Caki2 (cell line): ENCODE measurements around the gene HLA-DMB. TPM values are rescaled to one million over a fixed set of nuclear protein-coding genes. Genes with fewer than 3 reads are reported as not detected.

Experiments used
- DNase-seq: peaks from one replicate; pipeline ENCODE4 v3.0.0-alpha.2; 2015; ENCODE audit warnings: low read depth
- in situ Hi-C: cut with HindIII; loops from 2 replicates; pipeline ENCODE4 v1.10.0; 2016; ENCODE audit warnings: low sequenced_read_pairs, low pct_unique_long_range_greater_than_20kb, mixed read lengths
- total RNA-seq: library from RNA; depleted of rRNA; stranded (reverse); fragments of >200 nt; shearing (Covaris generic); gene quantifications from 2 replicates; pipeline ENCODE4 v1.2.3, GENCODE V29; 2014; ENCODE audit warnings: low replicate concordance

Gene HLA-DMB
- total RNA-seq, 1 experiment from 2014 or later = 13.2 TPM

- peak; percentile 50 for DNase-seq
- in situ Hi-C loops = no loop called here
Measured at GRCh38 chr6:32973144-32974015, 32.6 kb upstream of the HLA-DMB start.

- in situ Hi-C loops = no loop called here
- peak; percentile 51 for DNase-seq
Measured at GRCh38 chr6:32972353-32973143, 31.7 kb upstream of the HLA-DMB start.

GRCh38 chr6:32971581-32972352 is 30.9 kb upstream of the HLA-DMB start:
- in situ Hi-C loops = no loop called here
- DNase-seq = peak; percentile 100

- in situ Hi-C loops = no loop called here
- no peak for DNase-seq
Measured at GRCh38 chr6:32971242-32971580, 30.4 kb upstream of the HLA-DMB start.

- in situ Hi-C loops = no loop called here
- DNase-seq = peak; percentile 81
Measured at GRCh38 chr6:32970413-32971241, 29.8 kb upstream of the HLA-DMB start.

- peak; percentile 95 for DNase-seq
- in situ Hi-C loops = no loop called here
Measured at GRCh38 chr6:32969685-32970412, 29.0 kb upstream of the HLA-DMB start.

GRCh38 chr6:32968867-32969684 is 28.2 kb upstream of the HLA-DMB start:
- in situ Hi-C loops = no loop called here
- no peak for DNase-seq

- in situ Hi-C loops = no loop called here
- DNase-seq = peak; percentile 97
Measured at GRCh38 chr6:32968093-32968866, 27.5 kb upstream of the HLA-DMB start, which contains the start of gene BRD2. BRD2 (plus strand) TSS chr6:32968594; CDS start chr6:32972899, 4,305 bp downstream.

GRCh38 chr6:32967151-32968091 is 26.6 kb upstream of the HLA-DMB start:
- in situ Hi-C loops = no loop called here

GRCh38 chr6:32964776-32965175 is 23.9 kb upstream of the HLA-DMB start:
- in situ Hi-C loops = no loop called here
- DNase-seq = no peak

More at GRCh38 chr6:32967151-32968091, 26.6 kb upstream of the HLA-DMB start:
- DNase-seq = peak; percentile 76

GRCh38 chr6:32963866-32964265 is 23.0 kb upstream of the HLA-DMB start:
- DNase-seq = no peak
- in situ Hi-C loops = no loop called here

- DNase-seq = no peak
- in situ Hi-C loops = no loop called here
Measured at GRCh38 chr6:32962213-32962826, 21.5 kb upstream of the HLA-DMB start.

- in situ Hi-C loops = no loop called here
- no peak for DNase-seq
Measured at GRCh38 chr6:32960563-32960962, 19.7 kb upstream of the HLA-DMB start.

- in situ Hi-C loops = no loop called here
- DNase-seq = no peak
Measured at GRCh38 chr6:32956176-32956575, 15.3 kb upstream of the HLA-DMB start.
